Activated T-helper 17 cell treated with anti-CD3 and anti-CD28 coated beads, Interleukin-2, amount 50 U/mL, for 72 hours (primary cell): ENCODE data around the gene OR10AG1. TPM values are rescaled to one million over a fixed set of nuclear protein-coding genes. Genes with fewer than 3 reads are reported as not detected.

Experiments
- ATAC-seq: fragments of 150-1000 bp; cut with Tn5 transposase; replicated peaks from 2 replicates; pipeline ENCODE4 v1.10.0; 2021; ENCODE audit warnings: mild to moderate bottlenecking, moderate library complexity
- H3K27ac Mint-ChIP-seq: one replicate; pipeline ENCODE4 v1.8.0; 2022; ENCODE audit warnings: mixed read lengths
- H3K27me3 Mint-ChIP-seq: one replicate; pipeline ENCODE4 v1.8.0; 2022; ENCODE audit warnings: mixed read lengths
- H3K36me3 Mint-ChIP-seq: one replicate; pipeline ENCODE4 v1.8.0; 2022; ENCODE audit warnings: low read depth, mild to moderate bottlenecking, mixed read lengths
- H3K4me1 Mint-ChIP-seq: one replicate; pipeline ENCODE4 v1.8.0; 2022; ENCODE audit warnings: mixed read lengths
- H3K4me3 Mint-ChIP-seq: one replicate; pipeline ENCODE4 v1.8.0; 2022; ENCODE audit warnings: mild to moderate bottlenecking, mixed read lengths
- H3K9me3 Mint-ChIP-seq: one replicate; pipeline ENCODE4 v1.8.0; 2022; ENCODE audit warnings: mixed read lengths
- total RNA-seq, 2 donors: library from RNA; stranded (reverse); gene quantifications; one replicate each; pipeline ENCODE4 v1.2.3, GENCODE V29; 2022

OR10AG1 gene
- not detected for total RNA-seq

GRCh38 chr11:55969845-55970244 lies at the start of gene OR10AG1:
Gene OR10AG1, minus strand, starts transcription at chr11:55969945. Its CDS starts 38 bp downstream, at chr11:55969907.
- Mint-ChIP-seq H3K27me3 (no peaks in the 10 kb centered on the region), H3K27ac (no peak within 1 kb of the TSS), H3K36me3 (no peaks in the 10 kb centered on the region), H3K9me3 (peaks cover 20% of the 10 kb centered on the region), H3K4me3 (no peak within 1 kb of the TSS), H3K4me1 (no peaks in the 10 kb centered on the region)
- ATAC-seq, result no peak

- Mint-ChIP-seq H3K9me3 (peaks cover 12% of the 10 kb centered on the region), H3K4me1 (no peaks in the 10 kb centered on the region), H3K36me3 (no peaks in the 10 kb centered on the region)
Observed at GRCh38 chr11:56013805-56014204, 44.1 kb upstream of the OR10AG1 start.

GRCh38 chr11:56010716-56011115 lies 41.0 kb upstream of the OR10AG1 start:
- no peak for ATAC-seq
- Mint-ChIP-seq H3K27ac (no peak overlapping the region), H3K4me1 (no peaks in the 10 kb centered on the region), H3K36me3 (no peaks in the 10 kb centered on the region), H3K27me3 (no peaks in the 10 kb centered on the region), H3K9me3 (peaks cover 16% of the 10 kb centered on the region), H3K4me3 (no peak overlapping the region)

More at GRCh38 chr11:56013805-56014204, 44.1 kb upstream of the OR10AG1 start:
- Mint-ChIP-seq H3K27ac (no peak overlapping the region), H3K27me3 (no peaks in the 10 kb centered on the region), H3K4me3 (no peak overlapping the region)
- ATAC-seq, result no peak

- H3K4me3 Mint-ChIP-seq, result no peak within 1 kb of the TSS
- H3K27ac Mint-ChIP-seq, result no peak within 1 kb of the TSS
- no peaks in the 10 kb centered on the region for H3K4me1 Mint-ChIP-seq
- peaks cover 30% of the 10 kb centered on the region for H3K9me3 Mint-ChIP-seq
- H3K27me3 Mint-ChIP-seq, result no peaks in the 10 kb centered on the region
- no peaks in the 10 kb centered on the region for H3K36me3 Mint-ChIP-seq
- ATAC-seq, result no peak
Observed at GRCh38 chr11:55994525-55994924, 24.8 kb upstream of the OR10AG1 start, which contains the start of gene OR5F1. Gene OR5F1, minus strand, starts transcription at chr11:55994625. Its CDS starts 0 bp downstream, at chr11:55994625.

- H3K4me3 Mint-ChIP-seq, result no peak overlapping the region
- peaks cover 20% of the 10 kb centered on the region for H3K9me3 Mint-ChIP-seq
- H3K27me3 Mint-ChIP-seq, result no peaks in the 10 kb centered on the region
- no peaks in the 10 kb centered on the region for H3K4me1 Mint-ChIP-seq
- ATAC-seq, result no peak
- no peaks in the 10 kb centered on the region for H3K36me3 Mint-ChIP-seq
- H3K27ac Mint-ChIP-seq, result no peak overlapping the region
Observed at GRCh38 chr11:55970935-55971334, 1.2 kb upstream of the OR10AG1 start.

- peaks cover 20% of the 10 kb centered on the region for H3K9me3 Mint-ChIP-seq
- no peaks in the 10 kb centered on the region for H3K27me3 Mint-ChIP-seq
- H3K36me3 Mint-ChIP-seq, result no peaks in the 10 kb centered on the region
- no peaks in the 10 kb centered on the region for H3K4me1 Mint-ChIP-seq
- ATAC-seq, result no peak
- no peak overlapping the region for H3K4me3 Mint-ChIP-seq
- H3K27ac Mint-ChIP-seq, result no peak overlapping the region
Observed at GRCh38 chr11:55967914-55968313, 1.8 kb downstream of the OR10AG1 start.

- no peak for ATAC-seq
- no peaks in the 10 kb centered on the region for H3K27me3 Mint-ChIP-seq
- no peak overlapping the region for H3K27ac Mint-ChIP-seq
- H3K9me3 Mint-ChIP-seq, result peaks cover 15% of the 10 kb centered on the region
- H3K4me3 Mint-ChIP-seq, result no peak overlapping the region
- H3K36me3 Mint-ChIP-seq, result no peaks in the 10 kb centered on the region
- no peaks in the 10 kb centered on the region for H3K4me1 Mint-ChIP-seq
Observed at GRCh38 chr11:55966391-55966790, 3.4 kb downstream of the OR10AG1 start.

GRCh38 chr11:55956521-55956920 lies 13.2 kb downstream of the OR10AG1 start:
- Mint-ChIP-seq H3K36me3 (no peaks in the 10 kb centered on the region), H3K27ac (no peak overlapping the region), H3K4me1 (no peaks in the 10 kb centered on the region), H3K27me3 (no peaks in the 10 kb centered on the region), H3K4me3 (no peak overlapping the region), H3K9me3 (peaks cover 5% of the 10 kb centered on the region)
- no peak for ATAC-seq

GRCh38 chr11:55949330-55949729 lies 20.4 kb downstream of the OR10AG1 start:
- no peak overlapping the region for H3K27ac Mint-ChIP-seq
- no peak for ATAC-seq
- peaks cover 14% of the 10 kb centered on the region for H3K9me3 Mint-ChIP-seq
- no peaks in the 10 kb centered on the region for H3K27me3 Mint-ChIP-seq
- H3K36me3 Mint-ChIP-seq, result no peaks in the 10 kb centered on the region
- no peaks in the 10 kb centered on the region for H3K4me1 Mint-ChIP-seq
- no peak overlapping the region for H3K4me3 Mint-ChIP-seq

- ATAC-seq, result no peak
- Mint-ChIP-seq H3K9me3 (peaks cover 4% of the 10 kb centered on the region), H3K4me1 (no peaks in the 10 kb centered on the region), H3K27ac (no peak overlapping the region), H3K36me3 (no peaks in the 10 kb centered on the region), H3K4me3 (no peak overlapping the region), H3K27me3 (no peaks in the 10 kb centered on the region)
Observed at GRCh38 chr11:55942785-55943392, 26.9 kb downstream of the OR10AG1 start.

GRCh38 chr11:55936300-55936699 lies 33.4 kb downstream of the OR10AG1 start, which contains the start of gene OR5I1:
Gene OR5I1, minus strand, starts transcription at chr11:55936400. Its CDS starts 0 bp downstream, at chr11:55936400.
- H3K4me1 Mint-ChIP-seq, result no peaks in the 10 kb centered on the region
- no peak within 1 kb of the TSS for H3K4me3 Mint-ChIP-seq
- no peaks in the 10 kb centered on the region for H3K27me3 Mint-ChIP-seq
- no peaks in the 10 kb centered on the region for H3K36me3 Mint-ChIP-seq
- no peak for ATAC-seq
- H3K27ac Mint-ChIP-seq, result no peak within 1 kb of the TSS
- peaks cover 11% of the 10 kb centered on the region for H3K9me3 Mint-ChIP-seq

- H3K27me3 Mint-ChIP-seq, result no peaks in the 10 kb centered on the region
- no peaks in the 10 kb centered on the region for H3K4me1 Mint-ChIP-seq
- no peaks in the 10 kb centered on the region for H3K36me3 Mint-ChIP-seq
- H3K9me3 Mint-ChIP-seq, result peaks cover 9% of the 10 kb centered on the region
- H3K4me3 Mint-ChIP-seq, result no peak overlapping the region
- no peak for ATAC-seq
- no peak overlapping the region for H3K27ac Mint-ChIP-seq
Observed at GRCh38 chr11:55920537-55920936, 49.2 kb downstream of the OR10AG1 start.

Other genes starting within 250 kb of the OR10AG1 start
- gene OR5D13, start 196.5 kb downstream of the OR10AG1 start, total RNA-seq, result not detected
- not detected for gene OR5D14, start 174.4 kb downstream of the OR10AG1 start, total RNA-seq
- not detected for gene OR5L1, start 158.6 kb downstream of the OR10AG1 start, total RNA-seq
- gene OR5D18, start 150.3 kb downstream of the OR10AG1 start, total RNA-seq, result not detected
- gene OR5L2, start 142.7 kb downstream of the OR10AG1 start, total RNA-seq, result not detected
- not detected for gene OR5D16, start 131.2 kb downstream of the OR10AG1 start, total RNA-seq
- not detected for gene TRIM51, start 86.6 kb downstream of the OR10AG1 start, total RNA-seq
- gene OR5W2, start 55.4 kb downstream of the OR10AG1 start, total RNA-seq, result not detected
- not detected for gene OR5I1, start 33.5 kb downstream of the OR10AG1 start, total RNA-seq
- gene OR5F1, start 24.7 kb upstream of the OR10AG1 start, total RNA-seq, result not detected
- not detected for gene OR5AS1, start 57.7 kb upstream of the OR10AG1 start, total RNA-seq
- not detected for gene OR8I2, start 123.4 kb upstream of the OR10AG1 start, total RNA-seq
- not detected for gene OR8H2, start 133.7 kb upstream of the OR10AG1 start, total RNA-seq
- not detected for gene OR8H3, start 152.4 kb upstream of the OR10AG1 start, total RNA-seq
- not detected for gene OR8J3, start 170.3 kb upstream of the OR10AG1 start, total RNA-seq
- not detected for gene OR8K5, start 190.4 kb upstream of the OR10AG1 start, total RNA-seq
- gene OR5J2, start 206.7 kb upstream of the OR10AG1 start, total RNA-seq, result not detected